GM12878 (cell line): ENCODE measurements around the gene HEYL. TPM values are rescaled to one million over a fixed set of nuclear protein-coding genes. Genes with fewer than 3 reads are reported as not detected.
"Not testable (repeated sequence)": the region's sequence is repeated elsewhere in the genome, so short reads cannot be mapped to it uniquely, and the experiment has no call there.

Experiments used
- ATAC-seq: fragments of 200-7000 bp; cut with Tn5 transposase; 3 replicates; pipeline ENCODE4 v1.9.1; 2020; ENCODE audit warnings: mild to moderate bottlenecking, moderate library complexity
- BruUV-seq: library from RNA; stranded (reverse); fragments of 400-500 nt; replicated peaks from 2 replicates; lab custom pipeline; 2021; lab: Mats Ljungman, UMichigan
- CTCF ChIA-PET: fragments of 300-600 bp; sonication (Branson Sonifier 250); formaldehyde crosslinking; extraction: SDS; loops from one replicate; lab custom pipeline; 2021; ENCODE audit warnings: inconsistent platforms; lab: Yijun Ruan, JAX
- POLR2A ChIA-PET: fragments of 350-600 bp; formaldehyde crosslinking; extraction: SDS; loops from one replicate; lab custom pipeline; 2021; ENCODE audit warnings: inconsistent platforms; lab: Charles Lee
- RAD21 ChIA-PET: fragments of 300-600 bp; sonication (Branson Sonifier 250); formaldehyde crosslinking; loops from one replicate; lab custom pipeline; 2023; ENCODE audit warnings: antibody characterized with exemption; ENCODE audit not compliant: unreplicated experiment; lab: Charles Lee
- SMC1A ChIA-PET: fragments of 300-600 bp; sonication (Branson Sonifier 250); formaldehyde crosslinking; loops from one replicate; lab custom pipeline; 2023; ENCODE audit not compliant: unreplicated experiment, uncharacterized antibody; lab: Charles Lee
- DNase-seq: peaks from one replicate; pipeline ENCODE4 v3.0.0-alpha.2; 2011; ENCODE audit warnings: low read depth, low spot score
- FAIRE-seq: peaks from 3 replicates; lab custom pipeline; 2011; peaks lifted over from hg19 to GRCh38; lab: Jason Lieb, UNC
- H2AFZ ChIP-seq: 2 replicates; pipeline ENCODE4 v1.6.0; 2011; ENCODE audit warnings: low read depth, low read length, control low read depth; ENCODE audit not compliant: control insufficient read depth
- H3K27ac ChIP-seq: 2 replicates; pipeline ENCODE4 v1.5.1; 2011; ENCODE audit warnings: control low read depth; ENCODE audit not compliant: control insufficient read depth, insufficient read depth
- H3K27me3 ChIP-seq, 2 experiments: replicated peaks in 1 of 2; 2 replicates each; pipeline versions ENCODE4 v1.6.0 to v1.6.1; 2011; ENCODE audit warnings: low read length in 1 of 2; ENCODE audit not compliant: control insufficient read depth in 2 of 2, insufficient read depth in 2 of 2
- H3K36me3 ChIP-seq, 2 experiments: 2 replicates each; pipeline ENCODE4 v1.5.1; 2011; ENCODE audit warnings: low read length in 1 of 2; ENCODE audit not compliant: control insufficient read depth in 2 of 2, insufficient read depth in 2 of 2
- H3K4me1 ChIP-seq: 2 replicates; pipeline ENCODE4 v1.6.1; 2011; ENCODE audit warnings: mild to moderate bottlenecking, low read length, moderate library complexity, mixed read lengths; ENCODE audit not compliant: control insufficient read depth, insufficient read depth
- H3K4me2 ChIP-seq: 2 replicates; pipeline ENCODE4 v1.6.0; 2011; ENCODE audit warnings: control low read depth; ENCODE audit not compliant: control insufficient read depth, insufficient read depth
- H3K4me3 ChIP-seq: fragments of 200-600 bp; sonication (generic); 2 replicates; pipeline ENCODE4 v1.5.1; 2016
- H3K79me2 ChIP-seq: 2 replicates; pipeline ENCODE4 v1.6.0; 2011; ENCODE audit warnings: low read length; ENCODE audit not compliant: control insufficient read depth, insufficient read depth
- H3K9ac ChIP-seq: 2 replicates; pipeline ENCODE4 v1.8.0; 2011; ENCODE audit warnings: low read length, control low read depth, mixed read lengths; ENCODE audit not compliant: control insufficient read depth, insufficient read depth
- H3K9me3 ChIP-seq: replicated peaks from 3 replicates; pipeline ENCODE4 v1.5.1; 2011; ENCODE audit warnings: mild to moderate bottlenecking, low read length; ENCODE audit not compliant: control insufficient read depth, insufficient read depth
- H4K20me1 ChIP-seq: 2 replicates; pipeline ENCODE4 v1.6.0; 2011; ENCODE audit not compliant: control insufficient read depth, insufficient read depth
- CEBPZ ChIP-seq: fragments of 150-350 bp; IDR thresholded peaks from 2 replicates; pipeline ENCODE4 v1.6.1; 2016; ENCODE audit warnings: low read depth, low read length
- CHD2 ChIP-seq: IDR thresholded peaks from 2 replicates; pipeline ENCODE4 v1.6.1; 2011; ENCODE audit warnings: low read depth, low read length, improper control_type of control experiment, borderline replicate concordance
- MLLT1 ChIP-seq: fragments of 450-650 bp; IDR thresholded peaks from 2 replicates; pipeline ENCODE4 v1.6.1; 2016; ENCODE audit warnings: mild to moderate bottlenecking
- NBN ChIP-seq: fragments of 450-650 bp; IDR thresholded peaks from 2 replicates; pipeline ENCODE4 v1.6.1; 2016
- NFYB ChIP-seq: IDR thresholded peaks from 2 replicates; pipeline ENCODE4 v1.6.1; 2011; ENCODE audit warnings: low read depth, mild to moderate bottlenecking, low read length, improper control_type of control experiment, moderate library complexity; ENCODE audit not compliant: insufficient read depth
- USF1 ChIP-seq: IDR thresholded peaks from 2 replicates; pipeline ENCODE4 v1.6.1; 2011; ENCODE audit warnings: borderline replicate concordance, low read depth, mild to moderate bottlenecking, moderate library complexity, mixed read lengths, low read length; ENCODE audit not compliant: insufficient read depth; ENCODE audit errors: extremely low read length
- WGBS: methylation state at CpG from one replicate; pipeline ENCODE4 v1.1.6; 2016; ENCODE audit warnings: low lambda C conversion rate; ENCODE audit not compliant: insufficient replicate concordance, insufficient coverage; ENCODE audit errors: missing lambda C conversion rate; 5-methylcytosine and 5-hydroxymethylcytosine counted together
- in situ Hi-C: fragments of 300-500 bp; cut with MboI; formaldehyde crosslinking; loops from 9 replicates; pipeline ENCODE4 v1.14.3; 2018; ENCODE audit warnings: mixed read lengths
- intact Hi-C: fragments of 100-400 bp; cut with micrococcal nuclease; formaldehyde crosslinking; loops from one replicate; pipeline ENCODE4 v1.14.2; 2022; ENCODE audit not compliant: unreplicated experiment
- polyA plus RNA-seq, 11 experiments: library from polyadenylated mRNA; depleted of rRNA in 4 of 11; unstranded in 6 of 11; stranded (reverse) in 5 of 11; fragments of >200 nt; fragmentation: Nextera tagmentation in 4 of 11; fragmentation: Illumina TruSeq in 1 of 11; extraction: Ambion mirVana in 4 of 11; extraction: Trizol in 1 of 11; gene quantifications; 1 replicate in 1 of 11; 2 replicates in 10 of 11; pipeline versions ENCODE4 v1.2.1 to v1.2.3, GENCODE V29; 2011 to 2016; ENCODE audit warnings: inconsistent platforms in 2 of 11, missing spikeins in 2 of 11, low read depth in 1 of 11
- total RNA-seq, 4 experiments: library from RNA; depleted of rRNA in 3 of 4; stranded (reverse); fragments of >200 nt in 3 of 4; fragmentation: Illumina TruSeq in 1 of 4; extraction: Trizol in 1 of 4; gene quantifications; 2 replicates each; pipeline versions ENCODE4 v1.2.1 to v1.2.3, GENCODE V29; 2013 to 2021

Gene HEYL
- total and polyA plus RNA-seq, 10 of the 15 experiments (the other 5 are each of a cell fraction or from before 2014, with no cell fraction given) = under 0.01 to 0.04 TPM; not detected in 8

- TF ChIP-seq MLLT1 (no peak), USF1 (no peak), NBN (no peak), CEBPZ (no peak), CHD2 (no peak)
Measured at GRCh38 chr1:39608921-39609320, 30.5 kb downstream of the HEYL start (continued).

- H3K9ac ChIP-seq, H3K36me3 ChIP-seq, intact Hi-C loops, H3K79me2 ChIP-seq, H3K27me3 ChIP-seq, H2AFZ ChIP-seq, BruUV-seq, H3K27ac ChIP-seq, in situ Hi-C loops, FAIRE-seq, H3K4me2 ChIP-seq, H3K9me3 ChIP-seq, ATAC-seq, DNase-seq, H4K20me1 ChIP-seq, H3K4me3 ChIP-seq, POLR2A ChIA-PET: not testable (repeated sequence)
- CTCF ChIA-PET = interaction anchor here (1.0 to 11.5 kb wide), 5 partner anchors 25 to 116 kb away, joined by 3 to 312 read pairs (median 5); no protein-coding TSS in a partner anchor
- peak; percentile 76; the same call in 1 of the 2 replicates for TF ChIP-seq NFYB
- RAD21 ChIA-PET = interaction anchor here (0.8 to 3.2 kb wide), 2 partner anchors 51 to 116 kb away, joined by 4 to 18 read pairs; no protein-coding TSS in a partner anchor
- peaks cover 15% of the 10 kb centered on the region for H3K4me1 ChIP-seq
- 84% methylated on average over 3 of the region's 3 CpGs for WGBS
- SMC1A ChIA-PET = interaction anchor here (1.7 to 3.8 kb wide), 3 partner anchors 30 to 55 kb away, joined by 4 to 35 read pairs (median 6); no protein-coding TSS in a partner anchor
Measured at GRCh38 chr1:39603677-39604076, 35.8 kb downstream of the HEYL start.

- H3K4me3 ChIP-seq, H3K36me3 ChIP-seq, H3K9ac ChIP-seq, H4K20me1 ChIP-seq, ATAC-seq, H2AFZ ChIP-seq, H3K27ac ChIP-seq, FAIRE-seq, intact Hi-C loops, in situ Hi-C loops, DNase-seq, H3K4me2 ChIP-seq, H3K79me2 ChIP-seq, BruUV-seq, H3K9me3 ChIP-seq, H3K27me3 ChIP-seq: not testable (repeated sequence)
- ChIA-PET SMC1A (interaction anchor here (1.4 to 1.9 kb wide), 2 partner anchors 52 to 56 kb away, joined by 3 to 6 read pairs; no protein-coding TSS in a partner anchor), RAD21 (interaction anchor here (0.5 to 1.4 kb wide), 2 partner anchors 10 to 53 kb away, joined by 3 read pairs; no protein-coding TSS in a partner anchor), POLR2A (interaction anchor here (0.5 kb wide), 1 partner anchor 55 kb away, joined by 3 read pairs; no protein-coding TSS in a partner anchor), CTCF (interaction anchor here (1.0 to 1.8 kb wide), 5 partner anchors 9 to 118 kb away, joined by 3 to 6 read pairs (median 4); no protein-coding TSS in a partner anchor)
- WGBS = 80% methylated on average over 8 of the region's 8 CpGs
- peaks cover 25% of the 10 kb centered on the region for H3K4me1 ChIP-seq
Measured at GRCh38 chr1:39601667-39602255, 37.7 kb downstream of the HEYL start.
